ENCODE measurements around the gene TGFB2.

Gene TGFB2

GRCh38 chr1:218339267-218339831 is 5.8 kb upstream of the TGFB2 start:
- no peak for DNase-seq

DNA sequence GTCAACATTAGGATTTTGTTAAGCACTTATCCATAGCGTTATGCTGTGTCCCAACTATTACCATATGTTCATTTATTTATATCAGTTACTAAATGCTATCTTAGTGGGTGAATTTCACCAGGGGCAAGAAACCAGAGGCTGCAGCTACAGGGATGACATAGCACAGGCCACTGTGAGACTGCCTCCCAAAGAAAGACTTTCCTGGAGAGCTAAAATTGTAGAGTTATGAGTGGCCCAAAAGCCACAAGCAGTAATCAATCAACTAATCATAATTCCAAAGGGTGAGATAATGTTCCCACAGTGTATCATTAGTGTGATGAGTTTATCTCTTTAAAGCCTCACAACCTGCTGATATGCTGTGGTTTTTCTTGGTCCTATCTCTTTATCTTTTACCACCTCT is 3.8 kb upstream of the TGFB2 start:
- DNase-seq = no peak

GRCh38 chr1:218342091-218342490 is 3.0 kb upstream of the TGFB2 start:
- DNase-seq = no peak

GRCh38 chr1:218345673-218346390 is 696 bp downstream of the TGFB2 start:
- peak; percentile 10 for DNase-seq

DNA sequence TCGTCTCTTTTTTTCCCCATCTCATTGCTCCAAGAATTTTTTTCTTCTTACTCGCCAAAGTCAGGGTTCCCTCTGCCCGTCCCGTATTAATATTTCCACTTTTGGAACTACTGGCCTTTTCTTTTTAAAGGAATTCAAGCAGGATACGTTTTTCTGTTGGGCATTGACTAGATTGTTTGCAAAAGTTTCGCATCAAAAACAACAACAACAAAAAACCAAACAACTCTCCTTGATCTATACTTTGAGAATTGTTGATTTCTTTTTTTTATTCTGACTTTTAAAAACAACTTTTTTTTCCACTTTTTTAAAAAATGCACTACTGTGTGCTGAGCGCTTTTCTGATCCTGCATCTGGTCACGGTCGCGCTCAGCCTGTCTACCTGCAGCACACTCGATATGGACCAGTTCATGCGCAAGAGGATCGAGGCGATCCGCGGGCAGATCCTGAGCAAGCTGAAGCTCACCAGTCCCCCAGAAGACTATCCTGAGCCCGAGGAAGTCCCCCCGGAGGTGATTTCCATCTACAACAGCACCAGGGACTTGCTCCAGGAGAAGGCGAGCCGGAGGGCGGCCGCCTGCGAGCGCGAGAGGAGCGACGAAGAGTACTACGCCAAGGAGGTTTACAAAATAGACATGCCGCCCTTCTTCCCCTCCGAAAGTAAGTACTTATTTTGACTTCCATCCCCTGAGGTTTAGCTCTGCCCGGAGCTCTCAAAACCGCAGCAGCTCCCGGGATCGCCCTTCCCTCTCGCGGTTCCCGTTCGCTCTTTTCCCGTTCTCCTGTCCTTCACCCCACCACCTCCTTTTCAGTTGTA is 1.5 kb downstream of the TGFB2 start:
- DNase-seq = no peak

- DNase-seq = no peak
Measured at GRCh38 chr1:218347336-218347722, 2.2 kb downstream of the TGFB2 start.

GRCh38 chr1:218347723-218348627 is 2.8 kb downstream of the TGFB2 start:
- no peak for DNase-seq

- DNase-seq = no peak
Measured at GRCh38 chr1:218348628-218349071, 3.5 kb downstream of the TGFB2 start.

DNA sequence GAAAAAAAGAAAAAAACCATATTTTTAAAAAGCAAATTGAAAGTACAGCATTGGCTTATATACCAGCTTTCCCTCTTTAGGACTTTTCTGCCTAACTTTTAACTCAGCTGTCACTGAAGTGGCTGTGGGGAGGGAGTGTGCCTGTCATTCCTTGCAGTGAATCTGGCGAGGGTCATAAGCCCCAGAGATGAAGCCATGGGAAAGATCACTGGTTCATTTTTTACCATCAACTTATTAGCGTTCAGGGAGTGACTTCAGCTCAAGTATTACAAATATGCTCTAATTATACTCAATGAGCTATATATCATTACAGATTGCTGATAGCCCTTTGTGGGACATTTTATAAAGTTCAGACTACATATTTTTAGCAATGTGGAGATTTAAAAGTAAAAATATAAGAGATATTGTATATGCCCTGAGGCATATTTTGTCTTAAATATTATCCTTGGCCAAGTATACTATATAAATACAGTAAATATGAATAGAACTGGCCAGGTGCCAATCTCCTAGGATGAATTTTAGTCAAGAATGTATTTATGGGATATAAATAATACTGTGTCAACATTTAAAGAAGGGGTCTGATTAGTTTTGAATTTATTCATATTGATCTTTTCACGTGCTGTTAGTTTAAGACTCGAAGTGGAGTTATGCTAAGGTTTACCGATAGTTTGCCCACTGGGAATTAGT is 4.4 kb downstream of the TGFB2 start:
- DNase-seq = no peak

DNA sequence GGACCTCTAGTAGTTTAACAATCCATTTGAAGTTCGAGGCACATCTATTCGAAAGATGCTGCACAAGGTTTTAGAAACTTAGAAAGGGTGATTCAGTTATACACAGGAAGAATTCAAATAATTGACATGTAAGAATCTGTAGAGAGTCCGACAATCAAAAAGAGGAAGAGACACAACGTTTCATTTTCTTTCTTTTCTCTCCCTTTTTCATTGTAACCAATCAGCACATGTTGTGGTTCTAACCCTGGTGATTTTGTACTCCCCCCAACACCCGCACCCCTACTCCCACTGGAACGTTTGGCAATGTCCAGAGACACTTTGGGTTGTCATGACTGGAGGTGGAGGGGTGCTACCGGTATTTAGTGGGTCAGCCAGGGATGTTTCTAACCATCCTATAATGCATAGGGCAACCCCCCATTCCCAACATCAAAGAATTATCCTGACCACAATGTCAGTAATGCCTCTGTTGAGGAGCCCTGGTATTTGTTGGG is 4.9 kb downstream of the TGFB2 start:
- no peak for DNase-seq

- DNase-seq = no peak
Measured at GRCh38 chr1:218350801-218351266, 5.7 kb downstream of the TGFB2 start.

- DNase-seq = no peak
Measured at GRCh38 chr1:218351391-218352074, 6.4 kb downstream of the TGFB2 start.

- DNase-seq = no peak
Measured at GRCh38 chr1:218352075-218352438, 6.9 kb downstream of the TGFB2 start.

DNA sequence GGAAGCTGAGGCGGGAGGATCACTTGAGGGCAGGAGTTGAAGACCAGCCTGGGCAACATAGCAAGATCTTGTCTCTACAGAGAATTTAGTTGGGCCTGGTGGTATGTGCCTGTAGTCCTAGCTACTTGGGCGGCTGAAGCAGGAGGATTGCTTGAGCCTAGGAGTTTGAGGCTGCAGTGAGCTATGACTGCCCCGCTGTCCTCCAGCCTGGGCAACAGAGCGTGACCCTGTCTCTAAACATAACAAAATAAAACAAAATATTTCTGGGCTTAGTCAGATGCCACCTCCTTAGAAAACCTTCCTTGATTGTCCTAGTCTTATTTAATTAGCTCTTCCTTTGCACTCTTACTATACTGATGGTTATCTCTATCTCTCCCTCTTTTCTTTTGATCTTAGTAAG is 8.5 kb downstream of the TGFB2 start:
- no peak for DNase-seq

GRCh38 chr1:218355278-218355677 is 10.1 kb downstream of the TGFB2 start:
- DNase-seq = no peak

DNA sequence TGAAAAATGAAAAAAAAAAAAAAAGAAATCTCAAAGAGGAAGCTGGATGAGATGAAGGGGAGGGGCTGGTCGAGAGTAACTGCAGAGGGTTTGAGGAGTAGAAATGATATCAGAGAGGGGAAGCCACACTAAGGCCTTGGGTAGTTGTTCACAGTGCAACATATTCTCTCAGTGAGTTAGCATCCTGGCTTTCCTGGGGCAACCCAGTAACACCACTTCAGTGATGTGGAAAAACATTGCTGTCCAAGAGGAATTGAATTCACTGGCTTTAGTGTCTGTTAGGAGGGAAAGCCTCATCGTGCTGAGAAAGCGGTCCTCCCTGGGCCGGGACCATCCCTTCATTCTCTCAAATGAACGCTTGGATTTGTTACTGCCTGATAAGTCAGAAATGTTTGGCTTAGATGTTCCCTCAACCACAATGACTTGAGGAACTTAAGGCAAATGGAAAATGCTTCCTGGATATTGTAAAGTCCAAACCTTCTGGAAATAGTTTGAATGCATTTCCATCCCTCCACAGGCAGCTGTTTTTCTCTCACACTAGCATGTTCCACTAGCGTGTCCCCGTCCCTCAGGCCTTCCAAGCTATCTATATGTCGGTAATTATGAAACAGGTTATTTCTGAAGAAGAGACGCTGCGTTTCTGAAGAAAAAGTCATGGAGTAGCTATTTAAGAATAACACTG is 12.2 kb downstream of the TGFB2 start:
- no peak for DNase-seq

- no peak for DNase-seq
Measured at GRCh38 chr1:218357893-218358232, 12.7 kb downstream of the TGFB2 start.

- DNase-seq = peak; percentile 41
Measured at GRCh38 chr1:218361298-218362065, 16.3 kb downstream of the TGFB2 start.

- no peak for DNase-seq
Measured at GRCh38 chr1:218362418-218363076, 17.4 kb downstream of the TGFB2 start.

DNA sequence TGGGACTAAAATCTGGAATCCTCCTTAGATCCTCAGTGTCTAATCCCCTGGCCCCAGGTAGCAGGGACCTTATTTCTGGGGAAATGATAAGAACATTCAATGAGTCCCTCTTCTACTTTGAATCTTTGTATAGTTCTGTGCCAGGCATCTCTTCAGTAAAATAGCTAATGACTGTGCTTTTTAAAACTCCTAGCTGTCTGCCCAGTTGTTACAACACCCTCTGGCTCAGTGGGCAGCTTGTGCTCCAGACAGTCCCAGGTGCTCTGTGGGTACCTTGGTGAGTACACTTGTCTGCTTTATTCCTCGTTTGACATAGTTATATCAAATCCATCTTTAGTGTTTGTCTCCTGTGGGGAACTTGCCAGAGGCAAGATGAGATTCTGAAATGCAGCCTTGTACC is 18.0 kb downstream of the TGFB2 start:
- no peak for DNase-seq

Measured in NCI-H446 treated with DMSO at 0.1 percent for 48 hours (cell line).